HTR-8/SVneo (cell line): Measurements from ENCODE around the gene LGR6.
A peak's percentile ranks its signal among the peaks of the same experiment; 100 is the strongest.

Experiments
- DNase-seq: peaks from one replicate; pipeline ENCODE4 v3.0.0; 2011; ENCODE audit warnings: low spot score, mixed read lengths; ENCODE audit not compliant: insufficient read length
- FAIRE-seq: peaks from 2 replicates; lab custom pipeline; 2011; peaks lifted over from hg19 to GRCh38; lab: Jason Lieb, UNC

The LGR6 gene

GRCh38 chr1:202215472-202216130 is 22.0 kb downstream of the LGR6 start:
- no peak for FAIRE-seq
- no peak for DNase-seq

- DNase-seq: no peak
- no peak for FAIRE-seq
Observed at GRCh38 chr1:202216691-202217090, 23.1 kb downstream of the LGR6 start.

- no peak for DNase-seq
- FAIRE-seq: no peak
Observed at GRCh38 chr1:202217516-202217915, 23.9 kb downstream of the LGR6 start.

- FAIRE-seq: no peak
- no peak for DNase-seq
Observed at GRCh38 chr1:202217951-202218350, 24.4 kb downstream of the LGR6 start.

GRCh38 chr1:202220733-202221132 is 27.1 kb downstream of the LGR6 start:
- DNase-seq: no peak

GRCh38 chr1:202221911-202222909 is 28.6 kb downstream of the LGR6 start:
- no peak for DNase-seq
- no peak for FAIRE-seq

More at GRCh38 chr1:202220733-202221132, 27.1 kb downstream of the LGR6 start:
- FAIRE-seq: no peak

GRCh38 chr1:202223121-202223860 is 29.7 kb downstream of the LGR6 start:
- DNase-seq (no peak), FAIRE-seq (no peak)

- DNase-seq (no peak), FAIRE-seq (no peak)
Observed at GRCh38 chr1:202224453-202224852, 30.9 kb downstream of the LGR6 start.

GRCh38 chr1:202225131-202225530 is 31.5 kb downstream of the LGR6 start:
- FAIRE-seq (no peak), DNase-seq (no peak)

GRCh38 chr1:202227053-202227672 is 33.6 kb downstream of the LGR6 start:
- no peak for FAIRE-seq

GRCh38 chr1:202227997-202228401 is 34.4 kb downstream of the LGR6 start:
- FAIRE-seq: no peak
- DNase-seq: no peak

More at GRCh38 chr1:202227053-202227672, 33.6 kb downstream of the LGR6 start:
- DNase-seq: no peak

GRCh38 chr1:202228484-202229122 is 35.0 kb downstream of the LGR6 start:
- DNase-seq (no peak), FAIRE-seq (no peak)

GRCh38 chr1:202229376-202229775 is 35.8 kb downstream of the LGR6 start:
- DNase-seq: peak; percentile 51
- FAIRE-seq: no peak

GRCh38 chr1:202230061-202230938 is 36.7 kb downstream of the LGR6 start:
- FAIRE-seq (no peak), DNase-seq (no peak)

- FAIRE-seq: no peak
Observed at GRCh38 chr1:202230939-202231645, 37.5 kb downstream of the LGR6 start.

GRCh38 chr1:202233171-202233570 is 39.6 kb downstream of the LGR6 start:
- DNase-seq: no peak
- no peak for FAIRE-seq

More at GRCh38 chr1:202230939-202231645, 37.5 kb downstream of the LGR6 start:
- no peak for DNase-seq

GRCh38 chr1:202233804-202234203 is 40.2 kb downstream of the LGR6 start:
- no peak for DNase-seq
- no peak for FAIRE-seq
